ENCODE data around the gene OR5AC2.

Gene OR5AC2

DNA sequence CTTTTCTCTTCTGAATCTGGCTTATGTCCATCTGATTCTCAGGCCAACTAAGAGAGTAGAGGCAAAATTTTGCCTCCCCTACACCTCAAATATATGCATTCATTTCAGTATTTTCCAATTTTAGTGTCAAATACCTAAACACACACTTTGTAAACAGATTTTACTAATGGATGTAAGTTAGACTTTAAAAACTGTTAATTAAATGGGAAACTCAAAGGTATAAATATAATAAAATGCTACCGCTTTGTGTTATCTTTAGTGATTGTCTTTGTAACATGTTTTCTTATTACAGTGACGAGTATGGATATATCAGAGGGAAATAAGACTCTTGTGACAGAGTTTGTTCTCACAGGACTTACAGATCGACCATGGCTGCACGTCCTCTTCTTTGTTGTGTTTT lies at the start of gene OR5AC2:
TSS of gene OR5AC2 (plus strand) at position 301 of the 400 bp plus-strand sequence. CDS start at position 301, 0 bp downstream.
- Mint-ChIP-seq H3K27me3 (ENCODE audit: low read depth) (no peaks in the 10 kb centered on the region), H3K36me3 (ENCODE audit: low read depth) (no peaks in the 10 kb centered on the region), H3K4me1 (ENCODE audit: low read depth) (no peaks in the 10 kb centered on the region), H3K27ac (no peak within 1 kb of the TSS), H3K9me3 (no peaks in the 10 kb centered on the region), H3K4me3 (no peak within 1 kb of the TSS)
- DNase-seq (ENCODE audit: low spot score) = no peak

- Mint-ChIP-seq H3K9me3 (peaks cover 12% of the 10 kb centered on the region), H3K27ac (peak overlapping the region; percentile 64), H3K4me3 (peak overlapping the region; percentile 40), H3K36me3 (ENCODE audit: low read depth) (peaks cover 3% of the 10 kb centered on the region), H3K4me1 (ENCODE audit: low read depth) (peaks cover 17% of the 10 kb centered on the region), H3K27me3 (ENCODE audit: low read depth) (peaks cover 20% of the 10 kb centered on the region)
- no peak for DNase-seq (ENCODE audit: low spot score)
Measured at GRCh38 chr3:98038286-98038685, 48.7 kb upstream of the OR5AC2 start.

GRCh38 chr3:98038876-98039275 lies 48.1 kb upstream of the OR5AC2 start:
- peak overlapping the region; percentile 90 for H3K27ac Mint-ChIP-seq
- H3K4me3 Mint-ChIP-seq = peak overlapping the region; percentile 88
- H3K36me3 Mint-ChIP-seq (ENCODE audit: low read depth) = peaks cover 3% of the 10 kb centered on the region
- no peak for DNase-seq (ENCODE audit: low spot score)
- peaks cover 17% of the 10 kb centered on the region for H3K4me1 Mint-ChIP-seq (ENCODE audit: low read depth)
- peaks cover 12% of the 10 kb centered on the region for H3K9me3 Mint-ChIP-seq
- peaks cover 22% of the 10 kb centered on the region for H3K27me3 Mint-ChIP-seq (ENCODE audit: low read depth)

DNA sequence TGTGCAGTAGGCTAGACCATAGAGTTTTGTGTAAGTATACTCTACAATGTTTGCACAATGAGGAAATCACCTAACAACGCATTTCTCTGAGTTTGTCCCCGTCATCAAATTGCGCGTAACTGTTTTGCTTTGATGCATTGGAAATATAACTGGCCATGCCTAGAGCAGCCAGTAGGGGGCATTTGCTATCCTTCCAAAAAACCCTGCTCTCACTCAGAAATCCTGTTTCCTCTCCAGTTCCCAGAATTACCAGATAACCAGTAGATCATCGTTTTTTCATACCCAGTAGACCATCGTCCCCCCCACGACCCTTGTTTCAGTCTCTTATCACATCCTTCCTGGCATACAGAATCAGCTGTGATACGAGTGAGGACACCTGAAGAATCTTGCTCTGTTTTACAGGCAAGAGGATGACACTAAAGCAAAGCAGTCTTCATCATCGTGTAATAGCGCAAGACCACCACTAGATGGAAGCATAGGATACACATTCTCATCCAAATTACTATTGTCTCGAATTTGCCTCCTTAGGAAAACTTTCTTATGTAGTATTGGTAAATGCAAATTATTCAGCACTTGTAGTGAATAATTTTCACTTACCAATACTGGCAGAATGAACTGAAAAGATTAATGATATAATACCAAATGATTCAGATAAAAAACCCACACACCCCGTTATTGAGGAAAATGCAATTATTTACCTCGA lies 47.5 kb upstream of the OR5AC2 start:
- Mint-ChIP-seq H3K9me3 (peaks cover 12% of the 10 kb centered on the region), H3K4me3 (peak overlapping the region; percentile 88), H3K27me3 (ENCODE audit: low read depth) (peaks cover 23% of the 10 kb centered on the region), H3K36me3 (ENCODE audit: low read depth) (peaks cover 3% of the 10 kb centered on the region), H3K4me1 (ENCODE audit: low read depth) (peaks cover 17% of the 10 kb centered on the region), H3K27ac (peak overlapping the region; percentile 90)
- DNase-seq (ENCODE audit: low spot score) = peak; percentile 78

- Mint-ChIP-seq H3K9me3 (peaks cover 12% of the 10 kb centered on the region), H3K27me3 (ENCODE audit: low read depth) (peaks cover 32% of the 10 kb centered on the region), H3K4me3 (no peak overlapping the region), H3K4me1 (ENCODE audit: low read depth) (peaks cover 17% of the 10 kb centered on the region), H3K36me3 (ENCODE audit: low read depth) (peaks cover 3% of the 10 kb centered on the region), H3K27ac (no peak overlapping the region)
- no peak for DNase-seq (ENCODE audit: low spot score)
Measured at GRCh38 chr3:98041350-98041749, 45.6 kb upstream of the OR5AC2 start.

DNA sequence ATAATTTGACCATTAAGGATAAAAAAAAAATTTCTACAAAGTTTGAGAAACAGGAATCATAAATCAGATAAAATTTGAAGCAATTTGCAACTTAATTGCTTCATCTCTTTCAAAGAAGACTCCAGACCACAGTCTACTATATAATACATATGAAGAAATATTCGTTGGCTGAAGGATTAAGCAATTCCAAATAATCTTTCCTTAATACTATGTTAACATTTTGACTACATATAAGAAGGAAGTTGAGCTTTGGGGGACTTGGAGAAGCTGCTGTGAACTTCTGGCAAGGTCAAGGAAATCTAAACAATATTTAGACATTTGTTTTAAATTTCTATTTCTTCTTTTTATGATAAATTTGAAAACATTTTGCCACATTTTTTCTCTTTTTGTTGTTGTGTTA lies 38.4 kb upstream of the OR5AC2 start:
- H3K27me3 Mint-ChIP-seq (ENCODE audit: low read depth) = peaks cover 18% of the 10 kb centered on the region
- no peak overlapping the region for H3K4me3 Mint-ChIP-seq
- H3K36me3 Mint-ChIP-seq (ENCODE audit: low read depth) = no peaks in the 10 kb centered on the region
- H3K4me1 Mint-ChIP-seq (ENCODE audit: low read depth) = no peaks in the 10 kb centered on the region
- H3K9me3 Mint-ChIP-seq = no peaks in the 10 kb centered on the region
- H3K27ac Mint-ChIP-seq = no peak overlapping the region
- no peak for DNase-seq (ENCODE audit: low spot score)

DNA sequence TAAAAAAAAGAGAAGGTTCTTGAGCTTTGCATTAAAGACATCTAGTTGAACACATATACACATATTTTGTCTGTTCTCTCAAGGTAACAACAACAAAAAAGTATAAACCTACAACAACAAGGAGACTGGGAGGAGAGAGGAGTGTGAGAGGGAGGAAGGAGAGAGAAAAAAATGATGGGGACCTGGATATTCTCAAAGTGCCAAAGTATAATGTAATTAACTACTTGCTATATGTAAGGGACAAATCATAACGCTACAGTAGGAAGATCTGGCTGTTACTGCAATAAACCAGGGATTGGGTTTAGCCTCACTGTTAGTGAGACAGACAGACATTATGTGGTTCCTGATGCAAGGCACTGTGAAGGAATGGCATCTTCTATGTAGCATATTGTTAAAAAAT lies 37.7 kb upstream of the OR5AC2 start:
- no peaks in the 10 kb centered on the region for H3K36me3 Mint-ChIP-seq (ENCODE audit: low read depth)
- H3K27ac Mint-ChIP-seq = no peak overlapping the region
- H3K4me3 Mint-ChIP-seq = no peak overlapping the region
- H3K27me3 Mint-ChIP-seq (ENCODE audit: low read depth) = peaks cover 15% of the 10 kb centered on the region
- no peaks in the 10 kb centered on the region for H3K4me1 Mint-ChIP-seq (ENCODE audit: low read depth)
- no peaks in the 10 kb centered on the region for H3K9me3 Mint-ChIP-seq
- no peak for DNase-seq (ENCODE audit: low spot score)

DNA sequence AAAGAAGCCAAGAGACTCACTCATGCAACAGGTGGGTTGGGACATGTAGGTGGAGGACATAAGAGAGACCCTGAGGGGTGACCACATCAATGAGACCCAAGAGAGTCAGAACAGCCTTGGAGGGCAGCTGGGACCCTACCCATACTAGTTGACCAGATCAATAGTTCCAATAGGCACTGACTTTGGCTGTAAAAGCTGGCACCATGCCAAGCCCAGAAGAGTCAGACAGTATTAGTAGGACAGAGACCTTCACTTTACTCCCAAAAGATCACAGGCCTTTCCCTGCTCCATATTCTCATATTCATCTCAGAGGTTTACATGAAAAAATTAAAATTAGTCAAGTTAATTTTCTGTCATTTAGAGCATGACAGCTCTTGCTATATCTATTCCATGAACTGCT lies 30.9 kb upstream of the OR5AC2 start:
- peaks cover 3% of the 10 kb centered on the region for H3K4me1 Mint-ChIP-seq (ENCODE audit: low read depth)
- no peak overlapping the region for H3K4me3 Mint-ChIP-seq
- H3K9me3 Mint-ChIP-seq = no peaks in the 10 kb centered on the region
- no peak overlapping the region for H3K27ac Mint-ChIP-seq
- H3K27me3 Mint-ChIP-seq (ENCODE audit: low read depth) = peaks cover 17% of the 10 kb centered on the region
- H3K36me3 Mint-ChIP-seq (ENCODE audit: low read depth) = no peaks in the 10 kb centered on the region
- no peak for DNase-seq (ENCODE audit: low spot score)

- Mint-ChIP-seq H3K36me3 (ENCODE audit: low read depth) (no peaks in the 10 kb centered on the region), H3K4me1 (ENCODE audit: low read depth) (peaks cover 3% of the 10 kb centered on the region), H3K4me3 (no peak overlapping the region), H3K27me3 (ENCODE audit: low read depth) (peaks cover 17% of the 10 kb centered on the region), H3K9me3 (no peaks in the 10 kb centered on the region), H3K27ac (no peak overlapping the region)
- no peak for DNase-seq (ENCODE audit: low spot score)
Measured at GRCh38 chr3:98057631-98058030, 29.3 kb upstream of the OR5AC2 start.

DNA sequence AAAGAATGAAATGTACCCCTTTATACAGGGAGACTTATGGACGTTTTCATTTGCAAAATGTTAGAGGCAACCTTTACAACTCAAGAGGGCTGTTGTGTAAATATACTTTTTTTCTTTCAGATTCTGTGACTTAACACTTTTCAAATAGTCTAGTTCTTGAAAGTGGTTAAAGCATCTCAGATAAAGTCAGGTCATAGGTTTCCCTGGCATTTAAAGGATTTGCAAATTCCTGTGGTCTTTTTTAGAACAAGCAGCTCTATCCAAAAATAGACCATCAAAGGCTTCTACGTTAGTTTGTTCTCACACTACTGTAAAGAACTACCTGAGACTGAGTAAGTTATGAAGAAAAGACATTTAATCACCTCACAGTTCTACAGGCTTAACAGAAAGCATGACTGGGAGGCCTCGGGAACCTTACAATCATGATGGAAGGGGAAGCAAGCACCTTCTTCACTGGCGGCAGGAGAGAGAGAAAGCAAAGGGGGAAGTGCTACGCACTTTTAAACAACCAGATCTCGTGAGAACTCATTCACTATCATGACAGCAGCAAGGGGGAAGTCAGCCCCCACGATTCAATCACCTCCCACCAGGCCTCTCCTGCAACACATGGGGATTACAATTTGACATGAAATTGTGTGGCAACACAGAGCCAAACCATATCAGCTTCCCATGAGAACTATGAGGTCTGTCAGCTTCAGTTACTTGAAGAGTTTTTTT lies 28.6 kb upstream of the OR5AC2 start:
- no peak overlapping the region for H3K4me3 Mint-ChIP-seq
- H3K9me3 Mint-ChIP-seq = no peaks in the 10 kb centered on the region
- H3K27me3 Mint-ChIP-seq (ENCODE audit: low read depth) = peaks cover 17% of the 10 kb centered on the region
- H3K36me3 Mint-ChIP-seq (ENCODE audit: low read depth) = no peaks in the 10 kb centered on the region
- H3K27ac Mint-ChIP-seq = no peak overlapping the region
- no peak for DNase-seq (ENCODE audit: low spot score)
- H3K4me1 Mint-ChIP-seq (ENCODE audit: low read depth) = peaks cover 3% of the 10 kb centered on the region

- Mint-ChIP-seq H3K27ac (no peak overlapping the region), H3K4me3 (no peak overlapping the region), H3K9me3 (no peaks in the 10 kb centered on the region), H3K4me1 (ENCODE audit: low read depth) (no peaks in the 10 kb centered on the region), H3K27me3 (ENCODE audit: low read depth) (peaks cover 11% of the 10 kb centered on the region), H3K36me3 (ENCODE audit: low read depth) (no peaks in the 10 kb centered on the region)
- no peak for DNase-seq (ENCODE audit: low spot score)
Measured at GRCh38 chr3:98068824-98069223, 18.1 kb upstream of the OR5AC2 start.

- no peak for DNase-seq (ENCODE audit: low spot score)
- no peaks in the 10 kb centered on the region for H3K4me1 Mint-ChIP-seq (ENCODE audit: low read depth)
- no peaks in the 10 kb centered on the region for H3K9me3 Mint-ChIP-seq
- peaks cover 11% of the 10 kb centered on the region for H3K27me3 Mint-ChIP-seq (ENCODE audit: low read depth)
- no peaks in the 10 kb centered on the region for H3K36me3 Mint-ChIP-seq (ENCODE audit: low read depth)
- H3K4me3 Mint-ChIP-seq = no peak overlapping the region
- no peak overlapping the region for H3K27ac Mint-ChIP-seq
Measured at GRCh38 chr3:98070840-98071239, 16.1 kb upstream of the OR5AC2 start.

DNA sequence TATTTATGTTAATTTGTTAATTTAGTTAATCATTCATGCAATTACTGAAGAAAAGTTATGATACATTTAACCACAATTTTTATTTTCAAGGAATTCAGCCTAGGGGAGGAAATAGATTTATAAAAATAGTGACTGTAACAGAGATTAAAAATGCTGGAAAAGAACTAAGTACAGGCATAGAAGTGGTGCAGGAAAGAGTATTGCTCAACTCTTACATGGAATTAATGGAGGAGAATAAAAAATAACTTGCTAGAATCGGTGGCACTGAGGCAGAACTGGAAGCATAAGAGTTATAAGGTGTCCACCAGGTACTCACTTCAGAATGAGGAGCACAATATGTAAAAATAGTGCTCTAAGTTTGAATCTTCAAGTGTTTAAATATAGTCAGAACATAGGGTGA lies 13.5 kb upstream of the OR5AC2 start:
- Mint-ChIP-seq H3K27me3 (ENCODE audit: low read depth) (peaks cover 11% of the 10 kb centered on the region), H3K36me3 (ENCODE audit: low read depth) (no peaks in the 10 kb centered on the region), H3K4me3 (no peak overlapping the region), H3K27ac (no peak overlapping the region), H3K9me3 (no peaks in the 10 kb centered on the region), H3K4me1 (ENCODE audit: low read depth) (no peaks in the 10 kb centered on the region)
- no peak for DNase-seq (ENCODE audit: low spot score)

GRCh38 chr3:98095882-98096281 lies 8.9 kb downstream of the OR5AC2 start:
- DNase-seq (ENCODE audit: low spot score) = no peak
- Mint-ChIP-seq H3K4me3 (no peak overlapping the region), H3K4me1 (ENCODE audit: low read depth) (no peaks in the 10 kb centered on the region)

More at GRCh38 chr3:98095882-98096281, 8.9 kb downstream of the OR5AC2 start:
- no peaks in the 10 kb centered on the region for H3K27me3 Mint-ChIP-seq (ENCODE audit: low read depth)
- H3K36me3 Mint-ChIP-seq (ENCODE audit: low read depth) = no peaks in the 10 kb centered on the region
- H3K27ac Mint-ChIP-seq = no peak overlapping the region
- H3K9me3 Mint-ChIP-seq = no peaks in the 10 kb centered on the region

Measured in T-helper 2 cell treated with Interferon-gamma antibody and Interleukin-4, amounts not matched to agents 5 μg/mL and 100 μg/mL, for 36 hours (primary cell).